ENCODE measurements around the gene LAMP1. TPM values are rescaled to one million over a fixed set of nuclear protein-coding genes. Genes with fewer than 3 reads are reported as not detected.
"Not testable (repeated sequence)": the region's sequence is repeated elsewhere in the genome, so short reads cannot be mapped to it uniquely, and the experiment has no call there.

The LAMP1 gene
- total RNA-seq, 1 experiment from 2014 or later = 264 TPM

DNA sequence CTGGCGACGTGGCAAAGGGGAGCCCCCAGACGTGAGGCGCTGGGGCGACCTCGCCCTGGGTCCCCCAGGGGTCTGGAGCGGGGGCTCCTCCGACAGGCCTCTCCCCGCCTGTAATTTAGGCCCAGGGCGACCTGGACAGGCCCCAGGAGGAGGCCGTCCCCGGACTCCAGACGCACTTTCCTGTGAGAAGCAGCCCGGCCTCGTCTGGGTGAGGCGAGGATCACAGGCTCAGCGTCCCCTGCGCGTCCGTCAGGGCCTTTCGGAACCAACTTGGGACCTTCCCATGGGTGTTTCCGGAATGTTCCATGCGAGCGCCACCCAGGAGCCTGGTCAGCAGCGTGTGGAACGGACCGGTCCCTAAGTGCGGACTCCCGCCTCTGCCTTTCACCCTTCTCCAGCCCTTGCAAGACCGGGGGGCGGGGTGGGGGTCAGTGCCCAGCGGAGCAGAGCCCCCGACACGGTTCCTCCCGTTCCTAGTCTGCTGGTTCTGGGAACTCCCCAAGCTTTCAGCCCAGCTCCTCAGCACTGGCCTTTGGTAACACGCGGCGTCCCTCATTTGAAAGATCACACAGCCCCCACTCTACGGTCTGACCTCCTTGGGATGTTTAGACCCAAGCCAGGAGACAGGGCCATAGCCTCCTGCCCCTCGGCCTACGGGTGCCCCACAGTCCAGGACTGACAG is 68.0 kb downstream of the LAMP1 start:
- DNase-seq (ENCODE audit: low read depth, low spot score) = no peak
- in situ Hi-C loops (cut with HindIII; ENCODE audit: low pct_unique_long_range_greater_than_20kb, low sequenced_read_pairs) = no loop called here

GRCh38 chr13:113365583-113365970 is 68.5 kb downstream of the LAMP1 start:
- DNase-seq (ENCODE audit: low read depth, low spot score) = no peak
- in situ Hi-C loops (cut with HindIII; ENCODE audit: low pct_unique_long_range_greater_than_20kb, low sequenced_read_pairs) = no loop called here

GRCh38 chr13:113365971-113366588 is 69.0 kb downstream of the LAMP1 start:
- DNase-seq (ENCODE audit: low read depth, low spot score) = no peak
- in situ Hi-C loops (cut with HindIII; ENCODE audit: low pct_unique_long_range_greater_than_20kb, low sequenced_read_pairs) = no loop called here

GRCh38 chr13:113367020-113367560 is 70.1 kb downstream of the LAMP1 start:
- no peak for DNase-seq (ENCODE audit: low read depth, low spot score)
- in situ Hi-C loops (cut with HindIII; ENCODE audit: low pct_unique_long_range_greater_than_20kb, low sequenced_read_pairs) = no loop called here

DNA sequence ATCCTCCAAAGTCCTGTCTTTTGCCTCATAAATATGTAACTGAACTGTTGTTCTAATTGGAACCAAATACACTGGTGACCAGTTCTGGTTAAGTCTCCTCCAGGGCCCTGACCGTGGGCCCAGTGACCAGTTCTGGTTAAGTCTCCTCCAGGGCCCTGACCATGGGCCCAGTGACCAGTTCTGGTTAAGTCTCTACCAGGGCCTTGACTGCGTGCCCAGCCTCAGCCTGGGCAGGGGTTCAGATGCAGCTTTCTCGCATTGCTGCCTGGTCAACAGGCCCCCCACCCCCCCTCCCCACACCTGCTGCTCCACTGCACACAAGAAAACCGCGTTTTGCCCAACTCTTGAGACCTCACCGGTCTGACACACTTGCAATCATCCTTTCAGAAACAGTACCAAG is 70.7 kb downstream of the LAMP1 start:
- in situ Hi-C loops (cut with HindIII; ENCODE audit: low pct_unique_long_range_greater_than_20kb, low sequenced_read_pairs) = no loop called here
- DNase-seq (ENCODE audit: low read depth, low spot score) = no peak

DNA sequence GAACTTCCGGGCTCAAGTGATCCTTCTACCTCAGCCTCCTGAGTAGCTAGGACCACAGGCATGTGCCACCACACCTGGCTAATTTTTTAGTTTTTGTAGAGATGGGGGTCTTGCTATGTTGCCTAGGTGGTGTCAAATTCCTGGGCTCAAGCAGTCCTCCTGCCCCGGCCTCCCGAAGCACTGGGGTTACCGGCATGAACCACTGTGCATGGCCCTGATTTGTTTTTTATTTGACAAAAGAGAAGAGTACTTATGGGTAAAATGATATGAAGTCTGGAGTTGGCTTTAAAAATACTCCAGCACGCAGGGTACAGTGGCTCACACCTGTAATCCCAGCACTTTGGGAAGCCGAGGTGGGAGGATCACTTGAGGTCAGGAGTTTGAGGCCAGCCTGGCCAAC is 71.3 kb downstream of the LAMP1 start:
- in situ Hi-C loops (cut with HindIII; ENCODE audit: low pct_unique_long_range_greater_than_20kb, low sequenced_read_pairs); DNase-seq (ENCODE audit: low read depth, low spot score): not testable (repeated sequence)

DNA sequence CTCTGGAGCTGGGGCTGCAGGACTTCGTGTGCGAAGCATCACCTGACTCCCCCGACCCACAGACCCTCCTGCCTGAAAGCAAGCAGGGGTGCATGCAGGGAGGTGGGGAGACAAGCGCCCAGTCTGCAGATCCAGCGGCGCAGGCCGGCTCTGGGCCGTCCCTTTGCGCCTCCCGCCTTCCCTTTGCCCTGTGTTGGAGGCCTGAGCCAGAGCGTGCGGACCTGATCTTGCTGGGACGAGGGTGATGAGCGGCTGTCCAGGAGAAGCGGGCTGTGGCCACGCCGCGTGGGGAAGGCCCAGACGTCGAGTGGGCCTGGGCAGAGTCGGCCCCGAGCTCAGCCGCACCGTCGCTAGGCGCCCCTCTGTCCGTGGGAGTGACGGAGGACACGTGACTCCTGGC is 72.2 kb downstream of the LAMP1 start:
- in situ Hi-C loops (cut with HindIII; ENCODE audit: low pct_unique_long_range_greater_than_20kb, low sequenced_read_pairs) = no loop called here
- no peak for DNase-seq (ENCODE audit: low read depth, low spot score)

- in situ Hi-C loops (cut with HindIII; ENCODE audit: low pct_unique_long_range_greater_than_20kb, low sequenced_read_pairs) = no loop called here
- no peak for DNase-seq (ENCODE audit: low read depth, low spot score)
These were observed 72.8 kb downstream of the LAMP1 start for GRCh38 chr13:113369881-113370280.

DNA sequence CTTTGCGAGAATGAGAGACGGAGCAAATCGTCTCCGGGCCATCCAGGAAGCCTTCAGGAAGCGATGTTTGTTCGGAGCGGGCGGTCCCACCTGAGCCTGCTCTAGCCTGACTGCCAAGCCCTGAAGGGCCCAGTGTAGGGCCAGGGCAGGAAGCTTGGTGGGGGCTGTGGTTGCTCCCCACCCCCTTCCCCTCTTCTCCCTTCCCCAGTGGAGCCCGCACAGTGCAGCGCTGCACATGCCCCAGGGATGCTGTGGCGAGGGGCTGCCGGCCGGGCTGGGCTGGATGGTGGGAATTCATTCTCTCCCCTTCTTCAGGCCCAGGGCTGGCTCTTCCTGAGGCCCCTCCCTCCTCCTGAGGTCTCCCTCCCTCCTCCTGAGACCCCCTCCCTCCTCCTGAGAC is 74.0 kb downstream of the LAMP1 start:
- DNase-seq (ENCODE audit: low read depth, low spot score) = no peak
- in situ Hi-C loops (cut with HindIII; ENCODE audit: low pct_unique_long_range_greater_than_20kb, low sequenced_read_pairs) = no loop called here

- DNase-seq (ENCODE audit: low read depth, low spot score); in situ Hi-C loops (cut with HindIII; ENCODE audit: low pct_unique_long_range_greater_than_20kb, low sequenced_read_pairs): not testable (repeated sequence)
These were observed 74.7 kb downstream of the LAMP1 start for GRCh38 chr13:113371701-113372100.

Small RNA genes lying within 50 kb of the gene (small RNA-seq; reads per million reads assigned to genes)
- 0 reads per million in 2 experiments for gene MIR8075

Other genes starting within 250 kb of the LAMP1 start
- gene F7, start 191.4 kb upstream of the LAMP1 start, total RNA-seq (2014; rRNA removed; shearing (Covaris generic)) = not detected in 2 replicates
- gene F10, start 174.4 kb upstream of the LAMP1 start, total RNA-seq (2014; rRNA removed; shearing (Covaris generic)) = not detected in 2 replicates
- gene PROZ, start 138.6 kb upstream of the LAMP1 start, total RNA-seq (2014; rRNA removed; shearing (Covaris generic)) = not detected in 2 replicates
- 93.4 and 95.9 TPM in 2 replicates for gene PCID2, start 88.6 kb upstream of the LAMP1 start, total RNA-seq (2014; rRNA removed; shearing (Covaris generic))
- 157 and 173 TPM in 2 replicates for gene CUL4A, start 87.6 kb upstream of the LAMP1 start, total RNA-seq (2014; rRNA removed; shearing (Covaris generic))
- gene GRTP1, start 66.9 kb downstream of the LAMP1 start, total RNA-seq (2014; rRNA removed; shearing (Covaris generic)) = 3.2 and 4.9 TPM in 2 replicates
- gene ADPRHL1, start 156.2 kb downstream of the LAMP1 start, total RNA-seq (2014; rRNA removed; shearing (Covaris generic)) = 0.53 and 0.80 TPM in 2 replicates
- gene DCUN1D2, start 193.5 kb downstream of the LAMP1 start, total RNA-seq (2014; rRNA removed; shearing (Covaris generic)) = 7.8 and 9.8 TPM in 2 replicates